ENCODE measurements around the gene PSTPIP1.

PSTPIP1 gene

GRCh38 chr15:76987276-76987675 lies 7.7 kb upstream of the PSTPIP1 start:
- Histone ChIP-seq H3K4me3 (replicated peaks; ENCODE audit: low read depth, low read length) (no peak overlapping the region), H3K36me3 (ENCODE audit: control insufficient read depth, insufficient read depth, low read length) (no peaks in the 10 kb centered on the region), H3K27me3 (replicated peaks; ENCODE audit: control insufficient read depth, insufficient read depth, low read length) (no peaks in the 10 kb centered on the region)
- no peak for TF ChIP-seq CTCF (IDR thresholded peaks at IDR 0.05; ENCODE audit: insufficient read depth, low read length, poor library complexity, severe bottlenecking)
- no peak for DNase-seq (ENCODE audit: extremely low read depth, insufficient read length)

GRCh38 chr15:76987896-76988860 lies 6.7 kb upstream of the PSTPIP1 start:
- no peaks in the 10 kb centered on the region for H3K27me3 ChIP-seq (replicated peaks; ENCODE audit: control insufficient read depth, insufficient read depth, low read length)
- peak overlapping the region; percentile 21; the same call in 1 of the 2 replicates for H3K4me3 ChIP-seq (replicated peaks; ENCODE audit: low read depth, low read length)
- H3K36me3 ChIP-seq (ENCODE audit: control insufficient read depth, insufficient read depth, low read length): no peaks in the 10 kb centered on the region
- DNase-seq (ENCODE audit: extremely low read depth, insufficient read length): peak; percentile 78
- no peak for TF ChIP-seq CTCF (IDR thresholded peaks at IDR 0.05; ENCODE audit: insufficient read depth, low read length, poor library complexity, severe bottlenecking)

- no peak for TF ChIP-seq CTCF (IDR thresholded peaks at IDR 0.05; ENCODE audit: insufficient read depth, low read length, poor library complexity, severe bottlenecking)
- H3K4me3 ChIP-seq (replicated peaks; ENCODE audit: low read depth, low read length): no peak overlapping the region
These were observed 5.8 kb upstream of the PSTPIP1 start for GRCh38 chr15:76988867-76989780.

GRCh38 chr15:76991048-76991447 lies 3.9 kb upstream of the PSTPIP1 start:
- no peak overlapping the region for H3K4me3 ChIP-seq (replicated peaks; ENCODE audit: low read depth, low read length)

More at GRCh38 chr15:76988867-76989780, 5.8 kb upstream of the PSTPIP1 start:
- DNase-seq (ENCODE audit: extremely low read depth, insufficient read length): no peak
- Histone ChIP-seq H3K36me3 (ENCODE audit: control insufficient read depth, insufficient read depth, low read length) (no peaks in the 10 kb centered on the region), H3K27me3 (replicated peaks; ENCODE audit: control insufficient read depth, insufficient read depth, low read length) (no peaks in the 10 kb centered on the region)

More at GRCh38 chr15:76991048-76991447, 3.9 kb upstream of the PSTPIP1 start:
- Histone ChIP-seq H3K27me3 (replicated peaks; ENCODE audit: control insufficient read depth, insufficient read depth, low read length) (no peaks in the 10 kb centered on the region), H3K36me3 (ENCODE audit: control insufficient read depth, insufficient read depth, low read length) (no peaks in the 10 kb centered on the region)
- DNase-seq (ENCODE audit: extremely low read depth, insufficient read length): no peak
- no peak for TF ChIP-seq CTCF (IDR thresholded peaks at IDR 0.05; ENCODE audit: insufficient read depth, low read length, poor library complexity, severe bottlenecking)

Measured in GM06990 (cell line).